ENCODE results near the gene ALDH3B2.
"Not testable (repeated sequence)": the region's sequence is repeated elsewhere in the genome, so short reads cannot be mapped to it uniquely, and the experiment has no call there.

ALDH3B2 gene

GRCh38 chr11:67641338-67642172 lies 32.9 kb downstream of the ALDH3B2 start:
- DNase-seq: no peak

GRCh38 chr11:67640758-67641337 lies 33.6 kb downstream of the ALDH3B2 start:
- no peak for DNase-seq

GRCh38 chr11:67640021-67640757 lies 34.2 kb downstream of the ALDH3B2 start:
- DNase-seq: peak; percentile 67

GRCh38 chr11:67639438-67639859 lies 35.0 kb downstream of the ALDH3B2 start, which contains the start of gene TBX10:
TBX10 (minus strand) TSS chr11:67639763; CDS start chr11:67639472, 291 bp downstream.
- no peak for DNase-seq

GRCh38 chr11:67638535-67639437 lies 35.6 kb downstream of the ALDH3B2 start:
- no peak for DNase-seq

GRCh38 chr11:67637441-67637840 lies 37.0 kb downstream of the ALDH3B2 start:
- not testable (repeated sequence) for DNase-seq

- no peak for DNase-seq
Measured at GRCh38 chr11:67636962-67637361, 37.5 kb downstream of the ALDH3B2 start.

GRCh38 chr11:67635231-67635521 lies 39.2 kb downstream of the ALDH3B2 start:
- no peak for DNase-seq

- no peak for DNase-seq
Measured at GRCh38 chr11:67634366-67635230, 39.8 kb downstream of the ALDH3B2 start.

GRCh38 chr11:67633758-67634365 lies 40.6 kb downstream of the ALDH3B2 start:
- no peak for DNase-seq

- no peak for DNase-seq
Measured at GRCh38 chr11:67632982-67633755, 41.3 kb downstream of the ALDH3B2 start.

- no peak for DNase-seq
Measured at GRCh38 chr11:67632175-67632981, 42.0 kb downstream of the ALDH3B2 start.

- DNase-seq: no peak
Measured at GRCh38 chr11:67631853-67632174, 42.6 kb downstream of the ALDH3B2 start.

- DNase-seq: no peak
Measured at GRCh38 chr11:67631411-67631810, 43.0 kb downstream of the ALDH3B2 start.

- no peak for DNase-seq
Measured at GRCh38 chr11:67630943-67631331, 43.5 kb downstream of the ALDH3B2 start.

GRCh38 chr11:67630228-67630942 lies 44.0 kb downstream of the ALDH3B2 start:
- peak; percentile 95 for DNase-seq

- peak; percentile 91 for DNase-seq
Measured at GRCh38 chr11:67629386-67630227, 44.8 kb downstream of the ALDH3B2 start, which contains the start of gene NUDT8. NUDT8 (minus strand) TSS chr11:67629937; CDS start chr11:67629911, 26 bp downstream.

Data from activated naive CD4-positive, alpha-beta T cell treated with Interleukin-2 at 50 U/mL for 16 hours (primary cell).